ENCODE data around the gene EIF2D. TPM values are rescaled to one million over a fixed set of nuclear protein-coding genes. Genes with fewer than 3 reads are reported as not detected.

The EIF2D gene
- total and polyA plus RNA-seq, 8 donors = 37.5 to 110 (median 90.7) TPM

- peaks cover 5 to 8% of the 10 kb centered on the region in 2 donors for H3K4me1 ChIP-seq
- H3K36me3 ChIP-seq = peaks cover 0 to 78% of the 10 kb centered on the region in 2 donors
- H3K27me3 ChIP-seq = no peaks in the 10 kb centered on the region
- intact Hi-C loops (cut with DNase I) = no loop called here
- ATAC-seq (no peak), DNase-seq (no peak)
- TF ChIP-seq, protein P1, sequence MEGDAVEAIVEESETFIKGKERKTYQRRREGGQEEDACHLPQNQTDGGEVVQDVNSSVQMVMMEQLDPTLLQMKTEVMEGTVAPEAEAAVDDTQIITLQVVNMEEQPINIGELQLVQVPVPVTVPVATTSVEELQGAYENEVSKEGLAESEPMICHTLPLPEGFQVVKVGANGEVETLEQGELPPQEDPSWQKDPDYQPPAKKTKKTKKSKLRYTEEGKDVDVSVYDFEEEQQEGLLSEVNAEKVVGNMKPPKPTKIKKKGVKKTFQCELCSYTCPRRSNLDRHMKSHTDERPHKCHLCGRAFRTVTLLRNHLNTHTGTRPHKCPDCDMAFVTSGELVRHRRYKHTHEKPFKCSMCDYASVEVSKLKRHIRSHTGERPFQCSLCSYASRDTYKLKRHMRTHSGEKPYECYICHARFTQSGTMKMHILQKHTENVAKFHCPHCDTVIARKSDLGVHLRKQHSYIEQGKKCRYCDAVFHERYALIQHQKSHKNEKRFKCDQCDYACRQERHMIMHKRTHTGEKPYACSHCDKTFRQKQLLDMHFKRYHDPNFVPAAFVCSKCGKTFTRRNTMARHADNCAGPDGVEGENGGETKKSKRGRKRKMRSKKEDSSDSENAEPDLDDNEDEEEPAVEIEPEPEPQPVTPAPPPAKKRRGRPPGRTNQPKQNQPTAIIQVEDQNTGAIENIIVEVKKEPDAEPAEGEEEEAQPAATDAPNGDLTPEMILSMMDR (IDR thresholded peaks at IDR 0.05) = no peak
- H3K27ac ChIP-seq = no peak overlapping the region
- no peak overlapping the region for H3K4me3 ChIP-seq
- H3K9me3 ChIP-seq = no peaks in the 10 kb centered on the region
Observed at GRCh38 chr1:206606867-206607266, 5.4 kb downstream of the EIF2D start.

DNA sequence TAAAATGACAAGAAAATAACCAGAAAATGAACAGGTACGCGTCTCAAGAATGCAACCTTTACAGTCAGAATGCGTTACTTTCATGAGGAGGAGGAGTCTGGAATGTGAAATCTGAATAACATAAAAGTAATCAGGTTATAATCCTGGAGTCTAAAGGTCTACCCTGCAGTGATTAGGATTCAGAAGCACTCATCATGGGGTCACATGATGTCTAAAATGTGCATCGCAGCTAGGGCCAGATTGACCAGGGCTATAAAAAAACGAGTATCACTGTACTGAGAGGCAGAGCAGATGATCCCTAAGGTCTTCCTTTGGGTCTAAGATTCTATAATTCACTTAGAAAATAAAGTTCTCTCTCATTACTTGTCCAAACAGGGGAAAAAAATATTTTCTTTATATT is 7.4 kb downstream of the EIF2D start:
- peaks cover 0 to 90% of the 10 kb centered on the region in 2 donors for H3K36me3 ChIP-seq
- H3K9me3 ChIP-seq = no peaks in the 10 kb centered on the region
- intact Hi-C loops (cut with DNase I) = no loop called here
- ATAC-seq = no peak
- TF ChIP-seq, protein P1 (IDR thresholded peaks at IDR 0.05) = no peak
- H3K27me3 ChIP-seq = no peaks in the 10 kb centered on the region
- H3K27ac ChIP-seq = no peak overlapping the region
- no peak overlapping the region for H3K4me3 ChIP-seq
- no peak for DNase-seq
- H3K4me1 ChIP-seq = no peaks in the 10 kb centered on the region

GRCh38 chr1:206600527-206600926 is 11.7 kb downstream of the EIF2D start:
- no peaks in the 10 kb centered on the region for H3K9me3 ChIP-seq

GRCh38 chr1:206596319-206596666 is 16.0 kb downstream of the EIF2D start:
- H3K27me3 ChIP-seq = no peaks in the 10 kb centered on the region
- no peaks in the 10 kb centered on the region for H3K4me1 ChIP-seq
- H3K36me3 ChIP-seq = peaks cover 0 to 96% of the 10 kb centered on the region in 2 donors
- no peak overlapping the region for H3K27ac ChIP-seq
- no peak overlapping the region for H3K4me3 ChIP-seq
- ATAC-seq (no peak), DNase-seq (no peak)
- TF ChIP-seq, protein P1 (IDR thresholded peaks at IDR 0.05) = no peak
- intact Hi-C loops (cut with DNase I) = no loop called here
- H3K9me3 ChIP-seq = no peaks in the 10 kb centered on the region

More at GRCh38 chr1:206600527-206600926, 11.7 kb downstream of the EIF2D start:
- peak; percentile 51 for ATAC-seq
- intact Hi-C loops (cut with DNase I) = no loop called here
- H3K36me3 ChIP-seq = peaks cover 0 to 100% of the 10 kb centered on the region in 2 donors
- H3K27ac ChIP-seq = no peak overlapping the region
- no peak overlapping the region for H3K4me3 ChIP-seq
- H3K4me1 ChIP-seq = no peaks in the 10 kb centered on the region
- no peak for DNase-seq
- TF ChIP-seq, protein P1 (IDR thresholded peaks at IDR 0.05) = no peak
- no peaks in the 10 kb centered on the region for H3K27me3 ChIP-seq

DNA sequence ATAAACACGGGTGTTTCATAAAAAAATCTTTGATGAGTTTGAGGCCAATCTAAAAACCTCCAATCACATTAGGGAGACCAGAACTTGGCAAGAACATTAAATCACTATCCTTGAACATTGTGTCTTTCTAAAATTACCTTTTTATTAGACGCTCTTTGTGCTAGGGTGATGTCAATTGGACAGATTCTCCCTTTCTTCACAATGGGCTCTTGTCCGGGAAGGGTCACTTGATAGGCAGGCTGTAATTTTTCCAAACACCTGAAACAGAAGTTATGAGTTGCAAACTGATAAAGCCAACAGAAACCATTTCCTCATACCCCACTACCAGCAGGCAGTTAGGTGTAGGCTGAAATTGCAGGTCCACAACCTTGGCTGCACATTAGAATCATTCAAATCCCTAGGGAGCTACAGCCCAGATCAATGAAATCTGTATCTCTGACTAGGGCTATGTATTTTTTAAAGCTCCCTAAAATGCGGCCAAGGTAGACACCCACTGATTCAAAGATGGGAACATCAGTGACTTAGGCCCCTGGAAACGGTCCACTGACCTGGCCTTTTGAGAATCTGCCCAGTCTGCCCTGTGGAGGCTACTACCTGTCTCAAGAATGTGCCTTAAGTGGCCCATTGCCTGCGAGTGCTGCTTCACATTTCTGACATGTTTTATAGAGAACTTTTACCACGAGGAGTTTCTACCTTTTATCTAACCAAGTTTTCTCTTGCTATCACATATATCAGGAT is 16.5 kb downstream of the EIF2D start:
- H3K36me3 ChIP-seq = peaks cover 0 to 96% of the 10 kb centered on the region in 2 donors
- H3K27me3 ChIP-seq = no peaks in the 10 kb centered on the region
- no peak overlapping the region for H3K27ac ChIP-seq
- TF ChIP-seq, protein P1 (IDR thresholded peaks at IDR 0.05) = no peak
- no peaks in the 10 kb centered on the region for H3K9me3 ChIP-seq
- H3K4me1 ChIP-seq = peaks cover 0 to under 1% of the 10 kb centered on the region in 2 donors
- DNase-seq = no peak
- H3K4me3 ChIP-seq = no peak overlapping the region
- ATAC-seq = peak; percentile 55
- intact Hi-C loops (cut with DNase I) = no loop called here

Data from left lung (tissue), 10 donors.